ENCODE measurements around the gene ACKR1. TPM values are rescaled to one million over a fixed set of nuclear protein-coding genes. Genes with fewer than 3 reads are reported as not detected.
A peak's percentile ranks its signal among the peaks of the same experiment; 100 is the strongest.

ACKR1 gene
- total RNA-seq, 1 experiment from 2014 or later, result 0.63 TPM

- ChIA-PET POLR2A (no interaction called here), CTCF (interaction anchor here (1.8 to 10.5 kb wide), 4 partner anchors 8 to 72 kb away, joined by 10 to 200 read pairs (median 104); no protein-coding TSS in a partner anchor)
- TF ChIP-seq USF1 (CRISPR knock-in tag; IDR thresholded peaks at IDR 0.05), result no peak
- no peak for TF ChIP-seq TEAD1 (CRISPR knock-in tag; IDR thresholded peaks at IDR 0.05)
- no peak for TF ChIP-seq MAX (CRISPR knock-in tag; IDR thresholded peaks at IDR 0.05)
- no peak for TF ChIP-seq FOXJ3 (CRISPR knock-in tag; IDR thresholded peaks at IDR 0.05; ENCODE audit: borderline replicate concordance)
- TF ChIP-seq TP53 (CRISPR knock-in tag; IDR thresholded peaks at IDR 0.05), result no peak
- no peak for TF ChIP-seq FOXK1 (CRISPR knock-in tag; IDR thresholded peaks at IDR 0.05)
- TF ChIP-seq GABPB1 (CRISPR knock-in tag; IDR thresholded peaks at IDR 0.05), result no peak
- no peak for TF ChIP-seq NR2C2 (CRISPR knock-in tag; IDR thresholded peaks at IDR 0.05)
- TF ChIP-seq E2F4 (CRISPR knock-in tag; IDR thresholded peaks at IDR 0.05; ENCODE audit: borderline replicate concordance, low read depth), result no peak
- TF ChIP-seq SMAD4 (CRISPR knock-in tag; IDR thresholded peaks at IDR 0.05), result no peak
- TF ChIP-seq, protein P1, sequence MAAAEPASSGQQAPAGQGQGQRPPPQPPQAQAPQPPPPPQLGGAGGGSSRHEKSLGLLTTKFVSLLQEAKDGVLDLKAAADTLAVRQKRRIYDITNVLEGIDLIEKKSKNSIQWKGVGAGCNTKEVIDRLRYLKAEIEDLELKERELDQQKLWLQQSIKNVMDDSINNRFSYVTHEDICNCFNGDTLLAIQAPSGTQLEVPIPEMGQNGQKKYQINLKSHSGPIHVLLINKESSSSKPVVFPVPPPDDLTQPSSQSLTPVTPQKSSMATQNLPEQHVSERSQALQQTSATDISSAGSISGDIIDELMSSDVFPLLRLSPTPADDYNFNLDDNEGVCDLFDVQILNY (CRISPR knock-in tag; IDR thresholded peaks at IDR 0.05), result no peak
- Mint-ChIP-seq H3K4me1 (peaks cover 42% of the 10 kb centered on the region), H3K9me3 (no peaks in the 10 kb centered on the region), H3K27me3 (ENCODE audit: low read depth) (peaks cover 6% of the 10 kb centered on the region), H3K4me3 (no peak overlapping the region), H3K36me3 (no peaks in the 10 kb centered on the region), H3K27ac (no peak overlapping the region)
- no peak for ATAC-seq
- DNase-seq (ENCODE audit: low spot score), result no peak
Observed at GRCh38 chr1:159206110-159206509, 1.4 kb downstream of the ACKR1 start.

DNA sequence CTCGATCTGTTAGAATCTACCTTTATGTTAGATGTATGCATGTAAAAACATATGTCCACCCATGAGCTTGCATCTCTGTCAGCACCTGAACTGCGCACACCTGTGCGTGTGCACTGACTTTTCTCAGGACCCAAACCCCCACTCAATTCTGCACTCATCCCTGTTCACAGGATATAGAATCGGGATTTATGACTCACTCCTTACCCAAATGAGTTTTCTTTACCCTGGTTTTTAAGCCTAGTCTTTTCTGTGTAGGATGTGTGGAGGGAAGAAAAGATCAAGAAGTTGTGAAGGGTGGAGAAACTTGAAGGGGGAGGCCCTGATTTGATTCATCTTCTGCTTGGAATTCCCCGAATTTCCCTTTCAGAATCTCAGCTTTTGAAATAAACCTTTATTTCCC lies 2.4 kb downstream of the ACKR1 start:
- no peak for ATAC-seq
- CTCF ChIA-PET, result interaction anchor here (0.8 to 10.5 kb wide), 4 partner anchors 10 to 73 kb away, joined by 3 to 200 read pairs (median 93); no protein-coding TSS in a partner anchor

GRCh38 chr1:159207774-159208173 lies 3.1 kb downstream of the ACKR1 start:
- TF ChIP-seq HMGA2 (CRISPR knock-in tag; IDR thresholded peaks at IDR 0.05) (no peak), CREM (CRISPR knock-in tag; IDR thresholded peaks at IDR 0.05) (no peak), RORB (CRISPR knock-in tag; IDR thresholded peaks at IDR 0.05) (no peak), KAT7 (CRISPR knock-in tag; IDR thresholded peaks at IDR 0.05; ENCODE audit: borderline replicate concordance) (no peak), ZNF263 (CRISPR knock-in tag; IDR thresholded peaks at IDR 0.05; ENCODE audit: low read depth) (no peak)
- H3K27me3 Mint-ChIP-seq (ENCODE audit: low read depth), result peaks cover 6% of the 10 kb centered on the region
- POLR2A ChIA-PET, result interaction anchor here (1.0 kb wide), 1 partner anchor 12 kb away, joined by 4 read pairs; no protein-coding TSS in a partner anchor
- H3K9me3 Mint-ChIP-seq, result no peaks in the 10 kb centered on the region
- ATAC-seq, result peak; percentile 12; the same call in 1 of the 2 replicates
- no peaks in the 10 kb centered on the region for H3K36me3 Mint-ChIP-seq
- no peak for DNase-seq (ENCODE audit: low spot score)
- CTCF ChIA-PET, result interaction anchor here (0.6 to 10.5 kb wide), 17 partner anchors 9 to 1112 kb away, joined by 3 to 200 read pairs (median 5); partner anchors contain the start of gene CADM3
- H3K4me1 Mint-ChIP-seq, result peaks cover 44% of the 10 kb centered on the region
- no peak overlapping the region for H3K27ac Mint-ChIP-seq
- peak overlapping the region; percentile 63 for H3K4me3 Mint-ChIP-seq

More for the DNA sequence above, 2.4 kb downstream of the ACKR1 start:
- no peak for TF ChIP-seq GTF2I (CRISPR knock-in tag; conservative IDR thresholded peaks at IDR 0.05)
- no peak overlapping the region for H3K27ac Mint-ChIP-seq
- POLR2A ChIA-PET, result no interaction called here
- peaks cover 6% of the 10 kb centered on the region for H3K27me3 Mint-ChIP-seq (ENCODE audit: low read depth)
- H3K36me3 Mint-ChIP-seq, result no peaks in the 10 kb centered on the region
- H3K9me3 Mint-ChIP-seq, result no peaks in the 10 kb centered on the region
- H3K4me3 Mint-ChIP-seq, result no peak overlapping the region
- no peak for DNase-seq (ENCODE audit: low spot score)
- peaks cover 44% of the 10 kb centered on the region for H3K4me1 Mint-ChIP-seq
